ENCODE results near the gene SULT1A2.

- TF ChIP-seq POLR2A (IDR thresholded peaks at IDR 0.05; ENCODE audit: low read length) (no peak), GATA1 (IDR thresholded peaks at IDR 0.05; ENCODE audit: low read depth, low read length) (no peak)
Measured at GRCh38 chr16:28558456-28558855, 38.4 kb downstream of the SULT1A2 start.
